ENCODE data around the gene BBOF1. TPM values are rescaled to one million over a fixed set of nuclear protein-coding genes. Genes with fewer than 3 reads are reported as not detected.

Gene BBOF1
- total RNA-seq, 4 donors from 2014 or later = 2.0 to 6.9 (median 4.6) TPM

GRCh38 chr14:74064426-74064825 is 45.3 kb downstream of the BBOF1 start:
- DNase-seq = no peak
- Histone ChIP-seq H3K36me3 (peaks cover 0 to 96% (median 5%) of the 10 kb centered on the region in 3 donors), H3K9me3 (no peaks in the 10 kb centered on the region), H3K4me3 (no peak overlapping the region), H3K27ac (no peak overlapping the region), H3K27me3 (no peaks in the 10 kb centered on the region), H3K4me1 (no peaks in the 10 kb centered on the region)
- TF ChIP-seq POLR2A (IDR thresholded peaks at IDR 0.05) = no peak
- no peak for TF ChIP-seq CTCF (IDR thresholded peaks at IDR 0.05)
- intact Hi-C loops (cut with DNase I) = no loop called here

- TF ChIP-seq CTCF (IDR thresholded peaks at IDR 0.05) (no peak), POLR2A (IDR thresholded peaks at IDR 0.05) (no peak)
These were observed 45.7 kb downstream of the BBOF1 start for GRCh38 chr14:74064883-74065282.

GRCh38 chr14:74065746-74066575 is 46.8 kb downstream of the BBOF1 start:
- peaks cover 0 to 96% (median 5%) of the 10 kb centered on the region in 3 donors for H3K36me3 ChIP-seq
- WGBS, 2 donors = 81 to 83% methylated on average over 3 of the region's 3 CpGs
- no peak for DNase-seq
- H3K27me3 ChIP-seq = no peaks in the 10 kb centered on the region
- no peak overlapping the region for H3K27ac ChIP-seq
- intact Hi-C loops (cut with DNase I) = no loop called here
- no peak overlapping the region for H3K4me3 ChIP-seq
- TF ChIP-seq POLR2A (IDR thresholded peaks at IDR 0.05) (no peak), CTCF (IDR thresholded peaks at IDR 0.05) (no peak)
- no peaks in the 10 kb centered on the region for H3K9me3 ChIP-seq
- H3K4me1 ChIP-seq = no peaks in the 10 kb centered on the region

More at GRCh38 chr14:74064883-74065282, 45.7 kb downstream of the BBOF1 start:
- no peaks in the 10 kb centered on the region for H3K27me3 ChIP-seq
- whole genome bisulfite sequencing, 2 donors = 89 to 92% methylated on average over 3 of the region's 3 CpGs
- no peaks in the 10 kb centered on the region for H3K9me3 ChIP-seq
- peaks cover 0 to 96% (median 5%) of the 10 kb centered on the region in 3 donors for H3K36me3 ChIP-seq
- H3K27ac ChIP-seq = no peak overlapping the region
- DNase-seq = no peak
- H3K4me1 ChIP-seq = no peaks in the 10 kb centered on the region
- H3K4me3 ChIP-seq = no peak overlapping the region
- intact Hi-C loops (cut with DNase I) = no loop called here

GRCh38 chr14:74077401-74077800 is 58.3 kb downstream of the BBOF1 start:
- WGBS, 2 donors = 80 to 100% methylated on average over 1 of the region's 1 CpG
- intact Hi-C loops (cut with DNase I) = no loop called here
- TF ChIP-seq CTCF (IDR thresholded peaks at IDR 0.05) (no peak), POLR2A (IDR thresholded peaks at IDR 0.05) (no peak)

GRCh38 chr14:74080820-74081460 is 61.8 kb downstream of the BBOF1 start:
- WGBS, 2 donors = 69 to 75% methylated on average over 4 of the region's 4 CpGs
- intact Hi-C loops (cut with DNase I) = no loop called here

More at GRCh38 chr14:74077401-74077800, 58.3 kb downstream of the BBOF1 start:
- H3K4me3 ChIP-seq = no peak overlapping the region
- peaks cover 0 to 10% (median 0%) of the 10 kb centered on the region in 3 donors for H3K4me1 ChIP-seq
- DNase-seq = no peak
- H3K36me3 ChIP-seq = peaks cover 0 to 25% (median 0%) of the 10 kb centered on the region in 3 donors
- no peaks in the 10 kb centered on the region for H3K9me3 ChIP-seq
- H3K27me3 ChIP-seq = no peaks in the 10 kb centered on the region
- no peak overlapping the region for H3K27ac ChIP-seq

More at GRCh38 chr14:74080820-74081460, 61.8 kb downstream of the BBOF1 start:
- Histone ChIP-seq H3K9me3 (no peaks in the 10 kb centered on the region), H3K4me3 (no peak overlapping the region), H3K36me3 (no peaks in the 10 kb centered on the region), H3K27ac (no peak overlapping the region), H3K4me1 (peaks cover 0 to 33% (median 13%) of the 10 kb centered on the region in 3 donors), H3K27me3 (no peaks in the 10 kb centered on the region)
- no peak for DNase-seq
- TF ChIP-seq POLR2A (IDR thresholded peaks at IDR 0.05) (no peak), CTCF (IDR thresholded peaks at IDR 0.05) (no peak)

Measured in esophagus squamous epithelium (tissue), 5 donors.